Activated CD4-positive, CD25-positive, alpha-beta regulatory T cell treated with anti-CD3 and anti-CD28 coated beads, Interleukin-2, amount 50 U/mL, for 16 hours (primary cell): ENCODE data around the gene SLC8A1.

Experiments used
- DNase-seq: peaks from one replicate; pipeline ENCODE4 v3.0.0-alpha.2; 2020; ENCODE audit warnings: low read depth, low spot score

Gene SLC8A1

DNA sequence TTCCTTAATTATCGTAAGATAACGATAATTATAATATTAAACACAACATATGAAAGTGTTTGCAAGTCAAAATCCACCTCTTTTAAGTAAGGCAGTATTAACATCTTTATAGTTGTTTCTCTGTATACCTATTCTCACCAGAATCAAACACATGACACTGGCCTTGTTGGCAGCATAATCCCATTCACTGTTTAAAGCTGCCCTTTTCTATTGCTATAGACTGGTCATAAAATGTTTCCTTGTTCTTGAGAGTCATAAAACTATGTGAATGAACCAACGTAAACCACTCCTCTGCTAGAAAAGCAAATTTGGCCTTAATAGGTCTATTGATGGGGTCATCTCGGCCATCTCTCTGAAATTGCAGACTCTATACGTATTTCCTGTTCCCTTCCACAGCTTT lies 293.1 kb downstream of the SLC8A1 start:
- DNase-seq, result no peak

GRCh38 chr2:40155728-40156127 lies 296.2 kb downstream of the SLC8A1 start:
- no peak for DNase-seq

- DNase-seq, result no peak
Observed at GRCh38 chr2:40150266-40150665, 301.6 kb downstream of the SLC8A1 start.

- no peak for DNase-seq
Observed at GRCh38 chr2:40148334-40148733, 303.6 kb downstream of the SLC8A1 start.

GRCh38 chr2:40147360-40147759 lies 304.5 kb downstream of the SLC8A1 start:
- DNase-seq, result no peak

GRCh38 chr2:40144022-40144421 lies 307.9 kb downstream of the SLC8A1 start:
- no peak for DNase-seq

DNA sequence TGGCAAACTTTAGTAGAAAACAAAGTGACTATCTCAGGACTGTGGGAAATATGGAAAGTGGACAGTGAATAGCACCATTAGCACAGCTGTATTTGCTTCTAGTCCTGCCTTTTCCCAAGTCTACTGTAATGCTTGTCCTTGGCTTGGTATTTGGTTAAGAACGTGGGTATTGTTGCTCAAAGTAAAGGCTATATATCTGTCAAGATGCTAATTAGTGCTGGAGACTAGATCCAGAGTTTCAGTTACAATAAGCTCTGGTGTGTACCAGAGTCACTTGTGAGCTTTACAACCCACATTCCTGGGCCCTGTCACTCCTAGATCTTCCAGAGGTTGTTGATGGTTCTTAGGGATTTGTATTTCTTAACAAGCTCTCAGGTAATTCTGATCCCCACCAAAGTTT lies 313.6 kb downstream of the SLC8A1 start:
- DNase-seq, result no peak

DNA sequence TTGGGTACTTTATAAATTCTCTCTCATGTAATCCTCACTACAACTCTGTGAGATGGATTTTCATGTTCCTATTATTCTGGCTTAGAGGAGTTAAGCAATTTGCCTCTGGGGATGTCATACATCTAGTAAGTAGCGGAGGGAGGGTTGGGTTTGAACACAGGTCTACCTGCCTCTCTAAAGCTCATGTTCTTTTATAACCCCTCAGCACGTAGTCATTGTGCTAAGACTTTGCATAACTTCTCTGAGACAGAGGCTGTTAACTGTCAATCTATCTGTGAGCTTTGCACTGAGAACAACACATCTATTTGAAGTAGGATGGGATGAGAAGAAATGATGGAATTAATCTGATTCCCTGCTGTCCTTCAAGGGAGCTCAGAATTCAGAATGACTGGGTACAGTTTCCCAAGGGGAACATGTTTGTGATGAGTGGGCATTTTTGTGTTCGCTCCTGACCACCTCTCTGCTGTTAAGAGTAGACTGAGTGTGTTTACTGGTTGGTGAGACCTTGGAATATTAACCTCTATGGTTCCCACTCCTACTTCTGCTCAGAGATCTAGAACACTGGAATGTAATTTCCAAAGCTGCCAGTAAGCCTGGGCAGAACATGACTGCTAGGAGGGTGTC lies 320.7 kb downstream of the SLC8A1 start:
- no peak for DNase-seq

DNA sequence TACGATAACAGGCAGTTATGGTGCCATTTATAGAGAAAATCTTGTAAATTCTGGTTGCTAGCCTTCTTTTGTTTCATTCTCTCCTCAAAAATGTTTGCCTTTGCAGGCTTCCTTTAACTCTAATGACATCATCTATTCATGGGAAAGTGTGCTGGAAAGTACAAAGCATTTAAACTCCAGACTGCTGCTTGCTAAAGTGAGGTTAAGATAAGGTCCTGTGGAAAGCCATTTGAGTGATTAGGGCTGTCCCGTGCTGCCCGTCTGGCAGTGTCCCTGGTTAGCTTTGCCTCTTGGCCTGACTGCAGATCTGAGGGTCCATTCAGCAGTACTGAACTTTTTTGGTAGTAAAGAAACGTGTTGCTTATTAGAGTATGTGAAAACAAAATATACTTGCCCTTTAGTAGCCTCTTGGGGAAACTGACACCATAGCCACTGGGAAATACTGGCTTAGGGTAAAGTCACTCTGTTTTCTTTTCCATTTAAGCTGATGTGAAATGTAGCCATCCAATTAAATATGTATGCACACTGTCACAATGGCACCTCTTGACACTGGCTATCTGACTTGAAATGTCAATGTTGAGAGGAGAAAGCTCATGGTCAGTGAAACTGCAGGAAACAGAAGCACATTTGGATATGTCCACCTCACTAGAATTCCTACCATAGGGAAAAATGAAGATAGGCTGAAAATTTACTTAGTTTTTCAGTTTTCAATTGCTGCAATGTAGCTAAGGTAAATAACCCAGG lies 321.5 kb downstream of the SLC8A1 start:
- DNase-seq, result no peak

DNA sequence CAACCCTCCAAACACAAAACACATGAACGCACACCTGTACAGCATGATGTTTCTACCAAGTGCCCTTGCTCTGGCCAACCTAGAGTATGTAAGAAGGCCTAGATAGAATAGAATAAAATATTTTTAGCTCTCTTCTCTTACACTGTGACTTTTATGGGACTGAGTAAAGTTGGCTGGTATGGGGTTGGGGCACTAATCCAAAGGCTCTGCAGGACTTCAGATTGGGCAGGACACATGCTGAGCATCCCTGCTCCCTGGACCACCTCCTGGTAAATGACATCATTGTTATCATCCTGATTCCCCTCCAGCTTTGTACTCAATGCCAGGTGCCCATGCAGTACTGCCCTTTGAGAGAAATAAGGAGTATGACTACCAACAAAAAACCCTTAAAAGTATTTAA lies 322.2 kb downstream of the SLC8A1 start:
- no peak for DNase-seq

- no peak for DNase-seq
Observed at GRCh38 chr2:40128796-40129195, 323.1 kb downstream of the SLC8A1 start.

DNA sequence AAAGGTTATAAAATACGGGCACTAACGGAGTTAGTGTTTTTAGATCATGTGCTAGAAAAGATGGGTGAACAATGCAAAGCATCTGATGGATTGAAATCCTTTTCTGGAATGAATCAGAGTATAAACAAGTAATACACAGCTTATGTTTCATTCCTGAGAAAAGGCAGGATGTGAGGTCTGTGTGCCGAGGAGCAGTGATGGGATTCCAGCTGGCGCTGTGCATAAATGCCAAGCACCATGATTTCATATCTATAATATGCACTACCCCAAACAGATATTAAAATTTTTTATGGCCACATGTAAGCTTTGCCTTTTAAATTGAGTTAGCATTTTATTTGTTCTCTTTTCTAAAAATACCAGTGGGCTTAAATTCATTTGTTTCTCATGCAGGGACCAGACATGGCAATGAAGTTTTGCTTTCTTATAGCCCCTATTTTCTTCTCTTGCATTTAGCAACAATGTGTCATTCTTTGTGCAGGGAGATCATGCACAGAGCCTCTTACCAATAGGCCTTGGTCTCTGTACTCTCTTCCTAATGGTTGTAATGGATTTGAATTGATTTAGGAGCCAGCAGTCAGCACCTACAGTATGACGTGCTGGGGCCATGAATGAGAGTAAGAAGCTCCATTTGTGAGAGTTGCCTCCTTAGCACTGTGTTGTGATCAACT lies 323.9 kb downstream of the SLC8A1 start:
- no peak for DNase-seq

- DNase-seq, result no peak
Observed at GRCh38 chr2:40127146-40127545, 324.7 kb downstream of the SLC8A1 start.

DNA sequence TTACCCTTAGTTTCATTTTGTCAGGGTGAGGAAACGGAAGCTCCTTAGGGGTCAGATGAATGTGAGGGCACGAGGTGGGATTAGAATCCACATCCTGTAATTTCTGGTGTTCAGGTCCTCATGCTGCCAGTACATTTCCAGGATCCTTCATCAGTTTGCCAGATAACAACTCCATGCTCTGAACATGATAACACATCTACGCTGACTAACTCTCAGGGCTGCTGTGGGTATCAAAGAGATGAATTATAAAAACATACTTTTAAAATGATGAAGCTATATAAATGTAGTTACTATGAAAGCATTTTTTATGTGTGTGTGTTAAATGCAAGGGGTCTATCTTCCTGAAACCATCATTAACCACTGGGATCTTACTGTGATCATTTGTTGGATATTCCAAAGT lies 325.9 kb downstream of the SLC8A1 start:
- DNase-seq, result no peak

- DNase-seq, result no peak
Observed at GRCh38 chr2:40123746-40124145, 328.1 kb downstream of the SLC8A1 start.

GRCh38 chr2:40123326-40123725 lies 328.6 kb downstream of the SLC8A1 start:
- DNase-seq, result no peak

GRCh38 chr2:40120957-40121356 lies 330.9 kb downstream of the SLC8A1 start:
- DNase-seq, result no peak

GRCh38 chr2:40120026-40120425 lies 331.9 kb downstream of the SLC8A1 start:
- DNase-seq, result no peak

- no peak for DNase-seq
Observed at GRCh38 chr2:40118622-40119021, 333.3 kb downstream of the SLC8A1 start.

DNA sequence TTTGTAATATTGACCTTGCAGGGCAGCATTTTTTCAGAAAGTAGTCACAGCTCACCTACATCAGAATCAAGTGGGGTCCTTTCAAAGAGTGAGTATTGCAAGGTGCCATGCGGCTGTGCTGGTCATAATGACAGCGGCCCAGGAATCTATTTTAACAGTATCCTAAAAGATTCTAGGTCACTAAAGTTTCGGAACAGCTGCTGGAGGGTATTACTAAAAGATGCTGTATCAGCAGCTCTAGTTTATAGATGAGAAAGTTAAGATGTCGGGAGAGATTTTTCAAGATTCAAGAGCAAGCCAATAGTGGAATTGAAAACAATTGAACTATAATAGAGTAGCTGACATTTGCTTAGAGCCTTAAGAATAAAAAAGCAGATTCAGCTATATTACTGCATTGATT lies 336.0 kb downstream of the SLC8A1 start:
- DNase-seq, result no peak

DNA sequence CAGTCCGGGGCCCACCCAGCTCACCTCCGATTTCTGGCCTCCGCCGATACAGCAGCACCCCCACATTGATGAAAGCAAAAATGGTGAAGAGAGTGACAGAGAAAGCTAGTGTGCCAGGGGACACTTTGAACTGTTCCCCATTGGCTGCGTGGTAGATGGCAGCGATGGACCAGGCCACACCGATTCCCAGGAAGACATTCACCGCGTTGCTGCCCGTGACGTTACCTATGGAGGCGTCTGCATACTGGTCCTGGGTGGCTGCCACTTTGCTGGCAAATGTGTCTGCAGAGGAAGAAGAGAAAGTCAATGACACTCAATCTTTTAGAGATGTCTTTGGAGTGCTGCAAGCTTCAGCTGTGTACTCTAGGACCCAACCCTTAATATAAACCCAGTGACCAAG lies 336.5 kb downstream of the SLC8A1 start:
- no peak for DNase-seq

DNA sequence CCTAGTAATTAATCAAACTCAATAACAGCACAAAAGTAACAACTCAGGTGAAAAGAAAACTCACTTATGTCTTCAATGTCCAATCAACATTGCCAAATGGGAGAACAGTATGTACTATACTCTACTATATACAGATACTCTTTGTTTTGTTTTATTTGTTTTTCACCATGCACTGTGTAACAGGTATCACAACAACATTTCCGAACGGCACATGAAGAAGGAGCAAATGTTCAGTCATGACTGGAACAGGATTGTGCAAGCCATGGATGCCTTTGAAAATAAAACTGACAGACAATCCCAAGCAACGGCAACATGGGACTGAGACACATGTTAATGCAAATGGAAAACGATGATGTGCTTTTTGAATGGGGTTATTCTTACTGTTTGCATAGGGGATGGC lies 337.9 kb downstream of the SLC8A1 start:
- DNase-seq, result no peak
